Mesenteric fat pad (tissue), 1 donor: ENCODE measurements around the gene DCAF10. TPM values are rescaled to one million over a fixed set of nuclear protein-coding genes. Genes with fewer than 3 reads are reported as not detected.
"Not testable (repeated sequence)": the region's sequence is repeated elsewhere in the genome, so short reads cannot be mapped to it uniquely, and the experiment has no call there.

Experiments
- DNase-seq: peaks from one replicate; pipeline ENCODE4 v3.0.0-alpha.2; 2020; ENCODE audit warnings: low spot score
- total RNA-seq: library from RNA; stranded (reverse); fragmentation: NEBNext Ultra II Directional; extraction: Animal tissue kit (Norgen Biotek cat#: 25700); gene quantifications from one replicate; pipeline ENCODE4 v1.2.1, GENCODE V29; 2021
- donor health status: DM: yes; HTN: yes; CAD: no.

Gene DCAF10
- total RNA-seq, 1 donor from 2014 or later, result 32.3 TPM

GRCh38 chr9:37859043-37859442 lies 58.4 kb downstream of the DCAF10 start:
- DNase-seq, result no peak

GRCh38 chr9:37862530-37862929 lies 61.9 kb downstream of the DCAF10 start:
- DNase-seq, result no peak

- no peak for DNase-seq
Measured at GRCh38 chr9:37870081-37870798, 69.6 kb downstream of the DCAF10 start.

DNA sequence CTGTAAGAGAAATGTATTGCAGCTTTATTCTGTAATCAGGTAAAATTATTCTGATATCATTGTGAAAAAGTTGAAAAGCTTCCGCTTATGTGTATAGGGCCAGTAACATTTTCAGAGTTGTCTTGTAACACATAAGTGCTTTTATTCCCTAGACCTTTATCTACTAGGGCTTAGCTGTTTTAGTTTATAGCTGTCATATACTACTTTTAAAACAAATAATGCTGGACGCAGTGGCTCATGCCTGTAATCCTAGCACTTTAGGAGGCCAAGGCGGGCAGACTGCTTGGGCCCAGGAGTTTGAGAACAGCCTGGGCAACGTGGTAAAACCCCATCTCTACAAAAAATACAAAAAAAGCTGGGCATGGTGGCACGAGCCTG lies 70.2 kb downstream of the DCAF10 start:
- no peak for DNase-seq

DNA sequence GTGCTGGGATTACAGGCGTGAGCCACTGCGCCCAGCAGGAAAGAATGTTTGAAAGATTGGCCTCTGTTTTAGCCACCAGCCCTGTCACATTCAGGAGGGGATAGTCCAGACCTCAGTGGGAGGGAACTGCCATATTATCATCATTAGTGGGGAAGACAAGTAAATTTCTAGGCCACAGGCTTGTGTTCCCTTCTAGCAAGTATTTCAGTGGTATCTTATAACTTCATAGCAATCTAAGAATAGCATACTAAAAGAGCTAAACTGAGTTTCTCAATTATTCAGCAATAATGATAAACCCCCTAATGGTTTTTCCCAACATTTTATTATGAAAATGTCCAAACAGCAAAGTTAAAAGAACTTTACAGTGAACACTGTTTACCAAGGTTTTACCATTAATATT lies 73.4 kb downstream of the DCAF10 start:
- DNase-seq, result no peak

DNA sequence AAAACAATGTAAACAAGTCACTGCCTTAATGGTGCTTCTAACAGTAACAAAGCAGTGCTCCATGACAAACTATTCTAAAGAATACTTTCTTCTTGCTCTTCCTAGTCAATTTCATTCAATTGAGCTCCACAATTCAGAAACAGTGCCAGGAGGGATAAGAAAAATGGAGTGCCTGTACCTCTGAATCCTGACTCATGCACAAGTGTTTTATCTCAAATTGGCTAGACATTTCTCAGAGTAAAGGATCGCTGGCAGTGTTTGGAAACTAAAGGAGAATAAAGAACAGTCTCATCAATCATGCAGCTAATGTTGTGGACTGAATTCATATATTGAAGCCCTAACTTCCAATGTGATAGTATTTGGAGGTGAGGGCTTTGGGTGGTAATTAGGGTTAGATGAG lies 75.8 kb downstream of the DCAF10 start:
- no peak for DNase-seq

GRCh38 chr9:37880916-37881479 lies 80.4 kb downstream of the DCAF10 start:
- no peak for DNase-seq

DNA sequence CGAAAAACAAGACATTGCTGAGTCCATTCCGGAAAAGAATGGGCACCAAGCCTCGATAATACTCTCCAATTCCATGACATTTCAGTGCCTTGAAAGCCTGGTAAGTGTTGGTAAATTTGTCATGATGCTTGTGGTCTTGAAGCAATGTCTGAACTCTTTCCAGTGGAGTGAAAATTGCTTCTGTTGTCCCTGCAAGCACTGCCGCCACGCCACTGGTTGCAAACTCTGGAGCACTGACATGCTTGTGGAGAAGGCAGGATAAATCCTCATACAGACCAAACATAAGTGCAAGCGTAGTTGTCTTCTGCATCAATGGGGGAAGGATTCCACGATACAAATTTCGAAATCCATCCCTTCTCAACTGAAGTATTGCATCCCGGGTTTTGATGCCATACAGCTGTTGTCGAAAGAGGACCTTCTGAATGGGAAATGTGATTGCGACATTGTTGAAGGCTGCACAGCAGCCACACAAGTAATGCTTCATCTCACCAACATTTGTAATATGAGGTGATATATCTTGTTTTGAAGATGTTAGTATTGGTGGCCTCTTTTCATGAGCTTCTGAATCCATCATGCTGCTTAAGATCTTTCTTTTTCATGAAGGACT lies 87.5 kb downstream of the DCAF10 start:
- not testable (repeated sequence) for DNase-seq

GRCh38 chr9:37889536-37889935 lies 88.9 kb downstream of the DCAF10 start:
- no peak for DNase-seq

GRCh38 chr9:37891042-37891441 lies 90.4 kb downstream of the DCAF10 start:
- DNase-seq, result not testable (repeated sequence)

DNA sequence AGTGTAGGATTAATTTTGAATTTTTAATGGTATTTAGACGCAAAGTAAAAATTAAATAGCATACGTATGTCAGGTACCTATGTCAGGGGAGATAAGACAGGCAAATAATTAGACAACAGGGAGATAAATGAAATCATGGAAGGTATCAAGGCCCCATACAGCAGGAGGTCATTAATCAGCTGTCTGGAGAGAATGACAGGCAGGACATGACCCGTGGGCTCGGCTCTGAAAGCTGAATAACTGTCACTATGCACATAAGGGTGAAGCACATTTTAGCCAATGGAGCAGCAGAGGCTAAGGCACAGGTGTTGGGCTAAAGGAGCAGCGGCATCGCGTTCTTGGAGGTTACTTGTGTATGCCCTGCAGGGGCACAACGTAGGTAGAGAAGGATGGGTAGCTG lies 91.5 kb downstream of the DCAF10 start:
- no peak for DNase-seq

DNA sequence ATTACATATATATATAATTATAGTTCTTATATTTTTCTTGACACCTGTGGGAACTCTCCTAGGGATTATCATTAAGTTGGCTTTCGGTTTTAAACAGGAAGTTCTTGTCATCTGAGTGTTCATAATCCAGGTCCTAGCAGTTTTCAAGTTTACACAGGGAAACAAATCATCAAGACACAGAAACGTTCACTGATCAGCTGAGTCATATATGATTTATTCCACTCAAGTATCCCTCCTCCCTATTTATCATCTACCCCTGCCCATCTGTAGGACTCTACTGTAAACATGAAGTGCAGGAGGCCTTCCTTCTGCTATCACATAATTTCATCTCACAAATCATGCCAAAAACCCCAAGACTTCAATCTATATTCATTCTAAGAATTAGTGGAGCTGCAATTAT lies 97.1 kb downstream of the DCAF10 start:
- no peak for DNase-seq

- no peak for DNase-seq
Measured at GRCh38 chr9:37899041-37899440, 98.4 kb downstream of the DCAF10 start.

DNA sequence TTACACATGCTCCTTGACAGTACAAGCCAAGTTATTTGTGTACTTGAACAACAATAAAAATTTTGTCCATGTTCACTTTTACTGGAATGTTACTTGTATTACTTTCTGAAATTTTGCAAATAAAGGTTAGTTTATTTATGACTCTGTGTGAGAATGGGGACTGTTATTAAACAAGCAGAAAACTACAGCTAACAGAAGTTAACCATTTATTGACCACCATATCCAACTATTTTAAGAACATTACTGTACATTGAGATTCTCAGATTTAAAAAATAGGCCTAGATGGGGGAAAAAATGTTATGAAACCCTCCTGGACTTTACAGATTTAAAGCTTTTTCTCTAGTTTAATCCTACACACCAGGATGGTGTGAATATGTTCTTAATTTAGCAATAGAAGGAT lies 101.5 kb downstream of the DCAF10 start:
- DNase-seq, result no peak

DNA sequence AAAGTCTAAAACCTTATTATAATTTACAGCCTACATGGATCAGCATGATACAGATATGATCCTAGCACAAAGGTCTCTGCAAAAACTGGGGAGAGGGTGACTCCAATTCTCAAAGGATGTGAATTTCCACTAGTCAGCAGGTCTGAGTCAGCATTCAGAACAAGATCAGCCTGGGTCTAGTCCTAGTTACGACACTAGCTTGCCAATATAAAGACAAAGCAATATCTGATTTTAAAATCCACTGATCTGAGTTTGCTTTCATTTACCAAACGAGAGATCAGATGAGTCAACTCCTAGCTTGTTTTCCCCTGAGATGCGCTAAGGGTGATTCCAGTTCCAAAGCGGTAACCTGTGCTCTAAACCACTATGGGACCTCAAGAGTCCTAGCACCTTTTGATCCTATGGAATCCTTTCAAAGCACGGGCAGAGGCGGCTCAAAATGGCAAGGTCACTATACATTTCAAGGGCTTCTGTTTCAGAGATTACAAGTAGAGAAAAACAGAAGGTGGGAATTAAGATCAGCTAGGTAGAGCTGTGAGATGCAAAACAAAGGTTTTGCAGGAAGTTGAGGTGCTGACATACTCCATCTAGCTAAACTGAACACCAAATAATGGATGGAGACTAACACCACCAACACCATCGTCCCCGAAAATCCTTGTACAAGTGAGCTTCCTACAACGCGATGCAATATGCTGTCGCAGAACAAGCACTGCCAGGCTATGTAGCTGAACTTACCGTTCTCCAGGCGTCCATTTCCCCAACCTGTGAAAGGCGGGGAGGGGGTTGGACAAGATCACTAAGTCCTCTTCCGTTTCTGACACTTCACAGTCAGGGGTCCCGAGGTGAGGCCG lies 102.4 kb downstream of the DCAF10 start:
- DNase-seq, result peak; percentile 20

GRCh38 chr9:37903647-37904444 lies 103.2 kb downstream of the DCAF10 start, which contains the start of gene SLC25A51:
Gene SLC25A51 (minus strand): TSS chr9:37904127. CDS start chr9:37888550, 15,577 bp downstream.
- peak; percentile 96 for DNase-seq

GRCh38 chr9:37904445-37905130 lies 104.0 kb downstream of the DCAF10 start:
- peak; percentile 75 for DNase-seq

DNA sequence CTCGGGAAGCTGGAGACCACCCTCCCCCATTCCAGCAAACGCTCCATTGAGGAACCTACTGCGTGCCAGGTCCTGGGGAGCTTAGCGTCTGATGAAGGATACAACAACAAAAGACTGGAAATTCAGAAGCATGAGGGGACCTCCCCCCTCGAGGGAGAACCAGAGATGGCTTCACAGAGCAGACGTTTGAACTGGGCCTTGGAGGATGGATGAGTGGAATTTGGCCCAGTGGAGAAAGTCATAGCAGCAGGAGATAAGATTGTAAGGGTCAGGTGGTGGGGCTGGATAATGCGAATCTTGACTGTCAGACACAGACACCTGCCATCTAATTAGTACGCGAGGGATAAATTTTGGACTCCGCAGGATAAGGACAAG lies 104.5 kb downstream of the DCAF10 start:
- DNase-seq, result no peak

DNA sequence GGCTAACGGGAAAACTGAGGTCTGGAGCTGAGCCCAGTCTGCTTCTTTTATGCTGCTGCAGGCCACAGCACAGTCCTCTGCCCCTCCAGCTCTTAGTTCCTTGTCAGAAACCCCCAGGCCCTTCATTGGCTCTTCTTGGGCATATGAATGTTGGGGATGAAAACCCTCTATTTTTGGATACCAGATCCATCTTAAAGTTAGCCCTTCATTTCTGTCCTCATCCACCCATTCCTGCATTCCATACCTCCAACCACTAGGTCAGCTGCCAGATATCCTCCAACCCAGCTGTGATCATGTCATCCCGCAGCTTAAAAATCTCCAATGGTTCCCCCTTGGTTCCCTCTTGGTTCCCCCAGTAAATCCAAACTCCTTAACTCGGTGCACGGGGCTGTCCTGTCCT lies 105.2 kb downstream of the DCAF10 start:
- peak; percentile 20 for DNase-seq
